WTC11 (cell line): Measurements from ENCODE around the gene ARSA.

ENCODE experiments used
- ATF2 ChIP-seq: sonication (generic); formaldehyde crosslinking; IDR thresholded peaks from 2 replicates; pipeline ENCODE4 v1.8.1; 2022; ENCODE audit warnings: low read depth, missing genetic modification reagents, borderline replicate concordance
- CREB1 ChIP-seq: sonication (generic); formaldehyde crosslinking; IDR thresholded peaks from 2 replicates; pipeline ENCODE4 v1.8.0; 2023; ENCODE audit warnings: mild to moderate bottlenecking, missing genetic modification reagents
- CTCF ChIP-seq: fragments of 200-600 bp; IDR thresholded peaks from 2 replicates; pipeline ENCODE4 v1.8.0; 2022; ENCODE audit warnings: antibody characterized with exemption
- JAZF1 ChIP-seq: fragments of 250-450 bp; sonication (Bioruptor Pico); IDR thresholded peaks from 2 replicates; pipeline ENCODE4 v1.9.0; 2021; ENCODE audit warnings: moderate library complexity, mild to moderate bottlenecking, inconsistent platforms
- MAX ChIP-seq: sonication (generic); formaldehyde crosslinking; IDR thresholded peaks from 2 replicates; pipeline ENCODE4 v1.8.0; 2022; ENCODE audit warnings: mild to moderate bottlenecking, missing genetic modification reagents
- TEAD4 ChIP-seq: sonication (generic); formaldehyde crosslinking; IDR thresholded peaks from 2 replicates; pipeline ENCODE4 v1.8.0; 2022; ENCODE audit warnings: mild to moderate bottlenecking, missing genetic modification reagents

GRCh38 chr22:50628543-50629134 is 687 bp upstream of the ARSA start:
- TF ChIP-seq CTCF: no peak
- TF ChIP-seq JAZF1 (CRISPR knock-in tag): no peak
- TF ChIP-seq ATF2 (CRISPR knock-in tag): no peak
- TF ChIP-seq TEAD4: no peak
- no peak for TF ChIP-seq MAX (CRISPR knock-in tag)
- no peak for TF ChIP-seq CREB1 (CRISPR knock-in tag)
